HG03175 (cell line): Measurements from ENCODE around the gene AGBL1.
"Not testable (repeated sequence)": the region's sequence is repeated elsewhere in the genome, so short reads cannot be mapped to it uniquely, and the experiment has no call there.

Source experiments
- ATAC-seq: cut with Tn5 transposase; IDR thresholded peaks from one replicate; pipeline ENCODE4 v1.9.1; 2021; ENCODE audit warnings: mild to moderate bottlenecking, moderate library complexity; ENCODE audit not compliant: unreplicated experiment

AGBL1 gene

DNA sequence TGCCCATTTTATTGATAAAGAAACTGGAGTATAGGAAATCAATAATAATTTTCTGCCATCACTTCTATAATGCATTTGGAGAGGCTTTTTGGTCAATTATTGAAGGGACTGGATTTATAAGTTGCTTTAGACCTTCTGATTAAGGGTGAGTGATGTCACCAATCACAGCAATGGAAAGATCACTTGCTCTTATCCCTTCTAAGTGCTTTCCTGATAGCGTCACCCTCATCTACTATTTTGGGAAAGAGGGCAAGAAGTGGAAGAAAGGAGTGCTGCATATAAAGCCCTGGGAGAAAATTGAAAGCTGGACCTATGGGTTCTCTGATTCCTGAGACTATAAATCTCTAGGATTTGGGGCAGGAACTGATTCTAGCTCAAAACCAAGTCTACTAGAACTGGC is 771.3 kb downstream of the AGBL1 start:
- no peak for ATAC-seq

GRCh38 chr15:86852741-86853140 is 773.1 kb downstream of the AGBL1 start:
- no peak for ATAC-seq

GRCh38 chr15:86854176-86854575 is 774.5 kb downstream of the AGBL1 start:
- ATAC-seq = no peak

GRCh38 chr15:86855307-86856291 is 775.9 kb downstream of the AGBL1 start:
- ATAC-seq = no peak

DNA sequence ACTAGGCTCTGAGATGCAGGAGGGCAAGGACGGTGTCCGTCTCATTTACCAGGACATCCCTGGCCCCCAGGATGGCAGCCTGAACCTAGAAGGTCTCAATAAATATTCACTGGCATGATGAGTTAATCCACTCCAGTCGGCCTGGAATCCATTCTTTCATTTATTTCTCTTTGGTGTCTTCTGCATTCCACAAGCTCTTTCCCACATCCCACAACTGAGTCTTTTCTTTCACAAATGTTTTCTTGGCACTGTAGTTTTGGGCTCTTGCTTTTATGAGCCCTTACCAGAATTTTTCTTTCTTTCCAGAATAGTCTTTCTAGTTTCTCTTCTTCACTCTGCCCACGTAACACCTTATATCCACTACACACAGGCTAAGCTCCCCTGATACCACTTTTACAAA is 778.0 kb downstream of the AGBL1 start:
- ATAC-seq = no peak

DNA sequence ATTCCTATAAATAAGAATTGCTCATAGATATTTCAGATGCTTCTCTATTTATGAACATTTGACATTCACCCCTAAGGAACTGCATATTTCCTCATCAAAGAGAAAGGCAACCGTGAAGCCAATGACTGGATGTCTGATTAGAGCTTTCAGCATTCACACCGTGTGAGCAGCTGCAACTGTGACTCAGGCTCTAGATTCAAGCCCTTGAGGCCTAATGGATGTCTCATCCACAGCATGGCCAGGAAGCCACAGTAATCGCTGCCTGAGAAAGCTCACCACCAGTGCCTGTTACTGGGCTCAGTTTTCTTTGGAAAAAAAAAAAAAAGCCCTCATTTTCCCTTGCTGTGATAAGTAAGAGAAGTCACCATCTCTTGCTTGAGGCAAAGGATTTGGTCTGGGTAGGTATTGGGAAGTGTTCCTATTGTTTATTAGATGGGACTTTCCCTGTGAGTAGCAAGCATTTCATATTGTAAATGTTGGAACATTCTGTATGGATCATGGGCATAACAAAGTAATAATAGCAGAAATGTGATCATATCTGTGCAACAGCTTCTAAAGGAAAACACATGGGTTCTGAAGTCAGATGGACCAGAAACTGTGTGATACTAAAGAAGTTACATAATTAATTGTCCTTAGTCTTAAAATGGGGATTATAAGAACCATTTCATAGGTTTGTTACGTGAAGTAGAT is 783.7 kb downstream of the AGBL1 start:
- no peak for ATAC-seq

- no peak for ATAC-seq
Observed at GRCh38 chr15:86865920-86866319, 786.2 kb downstream of the AGBL1 start.

GRCh38 chr15:86870846-86871245 is 791.2 kb downstream of the AGBL1 start:
- no peak for ATAC-seq

DNA sequence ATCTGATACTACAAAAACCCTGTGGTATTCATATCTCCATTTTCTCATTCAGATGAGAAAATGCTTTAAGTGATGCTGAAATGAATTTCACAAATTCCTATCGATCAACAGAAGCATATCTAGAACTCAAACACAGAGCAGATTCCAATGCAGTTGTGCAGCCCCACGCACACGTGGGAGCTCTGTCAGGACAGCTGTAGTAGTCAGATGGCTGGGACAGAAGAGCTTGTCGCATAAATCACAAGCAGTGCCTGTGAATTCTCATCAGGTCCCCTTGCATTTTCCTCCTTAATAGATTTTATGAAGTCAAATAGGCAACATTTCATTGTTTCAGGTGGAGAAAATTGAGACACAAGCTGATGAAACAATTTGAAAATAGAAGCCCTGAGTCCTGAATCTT is 792.3 kb downstream of the AGBL1 start:
- no peak for ATAC-seq

DNA sequence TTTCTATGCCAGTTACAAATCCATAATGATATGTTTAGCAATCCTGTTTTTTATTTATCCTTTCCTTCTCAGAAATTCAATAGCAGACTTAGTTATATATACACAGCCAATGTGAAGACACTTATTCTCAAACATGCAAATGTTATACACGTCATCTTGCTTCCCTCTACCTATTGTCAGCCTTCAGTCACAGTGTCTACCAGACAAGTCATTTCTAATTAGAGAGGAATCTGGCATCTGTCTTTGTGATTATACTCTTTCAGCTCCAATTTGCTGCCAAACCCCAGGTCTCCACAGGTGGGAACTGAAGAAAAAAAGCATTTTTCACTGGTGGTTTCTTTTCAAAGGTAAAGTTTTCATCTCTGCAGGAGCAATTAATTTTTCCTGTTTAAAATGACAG is 793.1 kb downstream of the AGBL1 start:
- ATAC-seq = no peak

- no peak for ATAC-seq
Observed at GRCh38 chr15:86875067-86875466, 795.4 kb downstream of the AGBL1 start.

- no peak for ATAC-seq
Observed at GRCh38 chr15:86876387-86876944, 796.8 kb downstream of the AGBL1 start.

GRCh38 chr15:86877171-86877631 is 797.5 kb downstream of the AGBL1 start:
- ATAC-seq = no peak

DNA sequence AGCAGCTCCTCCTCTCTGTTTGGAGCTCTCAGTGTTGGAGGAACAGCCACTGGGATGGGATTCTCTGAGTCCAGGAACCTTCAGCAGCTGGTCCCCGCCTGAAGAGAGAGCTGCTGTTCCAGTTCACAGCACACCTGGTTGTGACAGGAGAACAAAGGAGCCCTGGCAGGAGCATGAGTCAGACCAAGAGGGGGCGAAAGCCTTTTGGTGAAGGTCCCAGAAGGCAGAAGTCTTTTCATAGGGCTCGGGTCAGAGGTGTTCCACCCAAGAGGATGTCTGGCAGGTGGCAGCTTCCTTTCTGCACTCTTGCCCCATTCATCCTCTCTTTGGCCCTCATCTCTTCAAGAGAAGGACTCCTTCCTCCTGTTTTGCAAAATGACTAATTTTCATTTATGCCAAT is 799.2 kb downstream of the AGBL1 start:
- ATAC-seq = not testable (repeated sequence)

GRCh38 chr15:86879250-86880229 is 799.9 kb downstream of the AGBL1 start:
- no peak for ATAC-seq

GRCh38 chr15:86885616-86886015 is 805.9 kb downstream of the AGBL1 start:
- no peak for ATAC-seq

GRCh38 chr15:86892774-86893449 is 813.2 kb downstream of the AGBL1 start:
- ATAC-seq = no peak

- no peak for ATAC-seq
Observed at GRCh38 chr15:86894269-86894668, 814.6 kb downstream of the AGBL1 start.

DNA sequence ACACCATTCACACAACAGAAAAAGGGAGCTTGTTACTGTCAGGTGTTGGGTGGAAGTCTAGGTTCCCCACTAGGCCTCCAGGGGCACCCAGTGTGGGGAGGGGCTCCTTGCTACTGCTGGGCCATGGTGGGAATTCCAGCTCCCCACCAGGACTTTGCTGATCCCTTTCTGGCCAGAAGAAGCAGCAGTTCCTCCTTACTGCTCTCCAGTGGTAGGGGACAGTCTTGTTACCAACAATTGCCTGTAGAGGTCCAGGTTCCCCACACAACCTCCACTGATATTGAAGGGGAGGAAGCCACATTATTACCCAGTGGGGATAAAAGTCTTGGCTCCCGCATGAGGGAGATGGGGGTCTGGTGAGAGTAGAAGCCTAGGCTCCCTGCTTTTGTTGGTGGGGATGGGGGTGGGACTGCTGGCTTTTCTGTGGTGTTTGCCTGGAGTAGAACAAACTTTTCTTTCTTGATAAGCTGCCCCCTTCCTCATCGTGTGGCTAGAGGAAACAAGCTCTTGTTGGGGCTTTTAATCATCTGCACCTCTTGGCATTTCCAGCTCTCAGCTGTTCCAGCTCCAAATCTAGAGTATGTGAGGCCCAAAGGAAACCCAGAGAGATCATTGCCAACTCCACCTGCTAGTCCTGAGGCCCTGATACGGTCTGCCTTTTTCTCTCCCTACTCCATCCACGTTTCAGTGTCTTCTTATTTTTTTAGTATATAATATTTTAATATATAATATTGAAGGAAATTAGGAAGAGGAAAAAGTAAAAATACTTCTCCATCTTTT is 824.2 kb downstream of the AGBL1 start:
- no peak for ATAC-seq
